Measurements from ENCODE around the gene TMEM178B.

DNA sequence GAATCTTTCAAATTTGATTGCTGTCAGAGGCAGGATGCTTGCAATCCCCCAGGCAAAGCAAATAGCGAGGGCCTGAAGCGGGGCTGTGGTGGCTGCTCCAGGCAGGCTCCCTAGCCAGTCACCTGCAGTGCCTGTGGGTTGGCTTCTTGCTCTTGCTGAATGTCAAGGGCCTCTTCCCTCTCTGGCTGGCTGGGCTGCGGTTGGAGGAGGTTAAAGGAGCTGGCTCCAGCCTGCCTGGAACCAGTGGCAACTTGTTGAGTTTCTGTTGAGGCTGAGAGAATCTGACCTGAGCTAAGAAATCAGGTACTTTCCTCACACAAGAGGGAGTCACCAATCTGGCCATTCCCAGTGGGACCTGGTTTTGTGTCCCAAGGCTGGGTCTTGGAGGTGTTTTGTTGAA, 134.7 kb downstream of the TMEM178B start:
- TF ChIP-seq FOS (IDR thresholded peaks at IDR 0.05; ENCODE audit: low read depth, low read length) (no peak), CEBPB (IDR thresholded peaks at IDR 0.05; ENCODE audit: low read depth, low read length) (no peak), CHD1 (IDR thresholded peaks at IDR 0.05; ENCODE audit: low read depth, low read length) (no peak), SMC3 (IDR thresholded peaks at IDR 0.05; ENCODE audit: low read depth, low read length) (no peak), RAD21 (IDR thresholded peaks at IDR 0.05; ENCODE audit: low read length) (no peak)
- TF ChIP-seq, protein P1, sequence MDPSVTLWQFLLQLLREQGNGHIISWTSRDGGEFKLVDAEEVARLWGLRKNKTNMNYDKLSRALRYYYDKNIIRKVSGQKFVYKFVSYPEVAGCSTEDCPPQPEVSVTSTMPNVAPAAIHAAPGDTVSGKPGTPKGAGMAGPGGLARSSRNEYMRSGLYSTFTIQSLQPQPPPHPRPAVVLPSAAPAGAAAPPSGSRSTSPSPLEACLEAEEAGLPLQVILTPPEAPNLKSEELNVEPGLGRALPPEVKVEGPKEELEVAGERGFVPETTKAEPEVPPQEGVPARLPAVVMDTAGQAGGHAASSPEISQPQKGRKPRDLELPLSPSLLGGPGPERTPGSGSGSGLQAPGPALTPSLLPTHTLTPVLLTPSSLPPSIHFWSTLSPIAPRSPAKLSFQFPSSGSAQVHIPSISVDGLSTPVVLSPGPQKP (IDR thresholded peaks at IDR 0.05; ENCODE audit: borderline replicate concordance, low read depth, low read length): no peak
- TF ChIP-seq, protein P2, sequence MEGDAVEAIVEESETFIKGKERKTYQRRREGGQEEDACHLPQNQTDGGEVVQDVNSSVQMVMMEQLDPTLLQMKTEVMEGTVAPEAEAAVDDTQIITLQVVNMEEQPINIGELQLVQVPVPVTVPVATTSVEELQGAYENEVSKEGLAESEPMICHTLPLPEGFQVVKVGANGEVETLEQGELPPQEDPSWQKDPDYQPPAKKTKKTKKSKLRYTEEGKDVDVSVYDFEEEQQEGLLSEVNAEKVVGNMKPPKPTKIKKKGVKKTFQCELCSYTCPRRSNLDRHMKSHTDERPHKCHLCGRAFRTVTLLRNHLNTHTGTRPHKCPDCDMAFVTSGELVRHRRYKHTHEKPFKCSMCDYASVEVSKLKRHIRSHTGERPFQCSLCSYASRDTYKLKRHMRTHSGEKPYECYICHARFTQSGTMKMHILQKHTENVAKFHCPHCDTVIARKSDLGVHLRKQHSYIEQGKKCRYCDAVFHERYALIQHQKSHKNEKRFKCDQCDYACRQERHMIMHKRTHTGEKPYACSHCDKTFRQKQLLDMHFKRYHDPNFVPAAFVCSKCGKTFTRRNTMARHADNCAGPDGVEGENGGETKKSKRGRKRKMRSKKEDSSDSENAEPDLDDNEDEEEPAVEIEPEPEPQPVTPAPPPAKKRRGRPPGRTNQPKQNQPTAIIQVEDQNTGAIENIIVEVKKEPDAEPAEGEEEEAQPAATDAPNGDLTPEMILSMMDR (conservative IDR thresholded peaks at IDR 0.05; ENCODE audit: low read depth, low read length): no peak

All from IMR-90 (cell line).